HepG2 (cell line): Measurements from ENCODE around the gene RARG. TPM values are rescaled to one million over a fixed set of nuclear protein-coding genes. Genes with fewer than 3 reads are reported as not detected.

Experiments
- ATF2 ChIP-seq: sonication (generic); formaldehyde crosslinking; IDR thresholded peaks from 2 replicates; pipeline ENCODE4 v1.4.0; 2020; ENCODE audit warnings: missing genetic modification reagents
- ATF4 ChIP-seq, 2 experiments: fragments of 450-650 bp in 1 of 2; sonication (generic) in 1 of 2; formaldehyde crosslinking; IDR thresholded peaks; 2 replicates each; pipeline versions ENCODE4 v1.5.0 to v1.8.0; 2020 to 2022; ENCODE audit warnings: mild to moderate bottlenecking in 1 of 2, missing genetic modification reagents in 1 of 2
- BRF2 ChIP-seq: sonication (generic); formaldehyde crosslinking; IDR thresholded peaks from 2 replicates; pipeline ENCODE4 v1.8.1; 2022; ENCODE audit warnings: mild to moderate bottlenecking, missing genetic modification reagents
- ETV6 ChIP-seq: sonication (generic); formaldehyde crosslinking; conservative IDR thresholded peaks from 2 replicates; pipeline ENCODE4 v1.4.0; 2020; ENCODE audit warnings: missing genetic modification reagents
- FIP1L1 ChIP-seq: fragments of 200-400 bp; formaldehyde crosslinking; IDR thresholded peaks from 2 replicates; pipeline ENCODE4 v1.6.1; 2018; ENCODE audit warnings: low read depth, mild to moderate bottlenecking, low read length, moderate library complexity, borderline replicate concordance; ENCODE audit not compliant: insufficient read depth
- GFI1 ChIP-seq: sonication (generic); formaldehyde crosslinking; IDR thresholded peaks from 2 replicates; pipeline ENCODE4 v1.5.0; 2020; ENCODE audit warnings: missing genetic modification reagents, mild to moderate bottlenecking, borderline replicate concordance
- KAT2B ChIP-seq: fragments of 150-350 bp; IDR thresholded peaks from 2 replicates; pipeline ENCODE4 v1.6.1; 2014; ENCODE audit warnings: low read depth, low read length, borderline replicate concordance
- MXD3 ChIP-seq: IDR thresholded peaks from 2 replicates; pipeline ENCODE4 v1.6.1; 2016; ENCODE audit warnings: mild to moderate bottlenecking, missing biosample characterization, missing genetic modification reagents
- NR3C1 ChIP-seq: sonication (generic); formaldehyde crosslinking; IDR thresholded peaks from 2 replicates; pipeline ENCODE4 v1.4.0; 2020; ENCODE audit warnings: missing genetic modification reagents
- SRF ChIP-seq: IDR thresholded peaks from 2 replicates; pipeline ENCODE4 v1.6.1; 2011; ENCODE audit warnings: mild to moderate bottlenecking, low read depth, low read length, moderate library complexity
- TEF ChIP-seq: sonication (generic); formaldehyde crosslinking; IDR thresholded peaks from 2 replicates; pipeline ENCODE4 v1.5.0; 2020; ENCODE audit warnings: missing genetic modification reagents
- U2AF2 ChIP-seq: fragments of 200-400 bp; formaldehyde crosslinking; IDR thresholded peaks from 2 replicates; pipeline ENCODE4 v1.6.1; 2017; ENCODE audit warnings: low read depth, mild to moderate bottlenecking, low read length
- YEATS2 ChIP-seq: sonication (generic); formaldehyde crosslinking; IDR thresholded peaks from 2 replicates; pipeline ENCODE4 v1.4.0; 2020; ENCODE audit warnings: missing genetic modification reagents, borderline replicate concordance
- ZBTB33 ChIP-seq: sonication (generic); formaldehyde crosslinking; IDR thresholded peaks from 2 replicates; pipeline ENCODE4 v1.4.0; 2020; ENCODE audit warnings: missing genetic modification reagents
- ZNF383 ChIP-seq: sonication (generic); formaldehyde crosslinking; IDR thresholded peaks from 2 replicates; pipeline ENCODE4 v1.4.0; 2020; ENCODE audit warnings: missing genetic modification reagents, mild to moderate bottlenecking, borderline replicate concordance
- ZNF503 ChIP-seq: sonication (generic); formaldehyde crosslinking; IDR thresholded peaks from 2 replicates; pipeline ENCODE4 v1.4.0; 2020; ENCODE audit warnings: missing genetic modification reagents
- ZNF563 ChIP-seq: sonication (generic); formaldehyde crosslinking; IDR thresholded peaks from 2 replicates; pipeline ENCODE4 v1.8.0; 2022; ENCODE audit warnings: mild to moderate bottlenecking, moderate library complexity, missing genetic modification reagents
- ZNF569 ChIP-seq: sonication (generic); formaldehyde crosslinking; IDR thresholded peaks from 2 replicates; pipeline ENCODE4 v1.5.0; 2020; ENCODE audit warnings: mild to moderate bottlenecking, missing genetic modification reagents, moderate library complexity, borderline replicate concordance
- polyA plus RNA-seq, 8 experiments: library from polyadenylated mRNA; depleted of rRNA in 3 of 8; stranded (reverse) in 7 of 8; unstranded in 1 of 8; fragments of >200 nt; fragmentation: Illumina TruSeq in 4 of 8; extraction: Trizol in 4 of 8; gene quantifications; 2 replicates each; pipeline versions ENCODE4 v1.2.1 to v1.2.3, GENCODE V29; 2011 to 2016; ENCODE audit warnings: low read depth in 4 of 8, missing spikeins in 1 of 8, mixed read lengths in 1 of 8; ENCODE audit not compliant: insufficient read depth in 1 of 8
- total RNA-seq, 5 experiments: library from RNA; depleted of rRNA; stranded (reverse); fragments of >200 nt; fragmentation: Illumina TruSeq; extraction: Trizol; gene quantifications; 2 replicates each; pipeline ENCODE4 v1.2.3, GENCODE V29; 2016; ENCODE audit warnings: low read depth in 1 of 5

The RARG gene
- total and polyA plus RNA-seq, 2 of the 13 experiments (the other 11 are each of a cell fraction or from before 2014, with no cell fraction given) = 0.77 to 1.5 TPM

- peak; percentile 56; the same call in 1 of the 2 replicates for TF ChIP-seq SRF
- no peak for TF ChIP-seq BRF2 (CRISPR knock-in tag)
- TF ChIP-seq NR3C1 (CRISPR knock-in tag) = no peak
- no peak for TF ChIP-seq ZNF569 (CRISPR knock-in tag)
- TF ChIP-seq ETV6 (CRISPR knock-in tag) = 0 out of 2 replicates have a peak, but pooled peaks have one; percentile 22
- TF ChIP-seq MXD3 (CRISPR knock-in tag) = 0 out of 2 replicates have a peak, but pooled peaks have one; percentile 32
- TF ChIP-seq ZBTB33 (CRISPR knock-in tag) = peak; percentile 9; the same call in 1 of the 2 replicates
- TF ChIP-seq ZNF563 (CRISPR knock-in tag) = peak; percentile 42; the same call in 1 of the 2 replicates
- 0 out of 2 replicates have a peak, but pooled peaks have one; percentile 41 for TF ChIP-seq GFI1 (CRISPR knock-in tag)
- TF ChIP-seq KAT2B = no peak
- TF ChIP-seq ZNF503 (CRISPR knock-in tag) = no peak
- no peak for TF ChIP-seq U2AF2
- 0 out of 4 replicates have a peak, but pooled peaks of 1 of the 2 experiments have one; percentile 54 for TF ChIP-seq ATF4 (CRISPR knock-in tag; IDR thresholded peaks at IDR 0.05)
- TF ChIP-seq TEF = no peak
- 0 out of 2 replicates have a peak, but pooled peaks have one; percentile 20 for TF ChIP-seq ATF2 (CRISPR knock-in tag)
- TF ChIP-seq FIP1L1 = no peak
- no peak for TF ChIP-seq ZNF383 (CRISPR knock-in tag)
- no peak; the same call in 1 of the 2 replicates for TF ChIP-seq YEATS2 (CRISPR knock-in tag)
Measured at GRCh38 chr12:53251477-53252348, 19.7 kb upstream of the RARG start (continued).
